Loucy (cell line): ENCODE data around the gene CACNA1S.

ENCODE experiments used
- H2AFZ ChIP-seq: fragments of 200-600 bp; sonication (generic); 2 replicates; pipeline ENCODE4 v1.6.0; 2016; ENCODE audit warnings: antibody characterized with exemption, mild to moderate bottlenecking, low read length, moderate library complexity
- H3F3A ChIP-seq: fragments of 200-600 bp; 2 replicates; pipeline ENCODE4 v1.6.0; 2016; ENCODE audit warnings: antibody characterized with exemption, low read depth, mild to moderate bottlenecking
- H3K27me3 ChIP-seq: fragments of 200-600 bp; sonication (generic); 2 replicates; pipeline ENCODE4 v1.6.1; 2014; ENCODE audit warnings: low read length, mild to moderate bottlenecking; ENCODE audit not compliant: insufficient read depth, poor library complexity, severe bottlenecking
- H3K36me3 ChIP-seq: fragments of 200-600 bp; sonication (generic); 2 replicates; pipeline ENCODE4 v1.6.1; 2016; ENCODE audit warnings: low read length; ENCODE audit not compliant: insufficient read depth
- H3K4me1 ChIP-seq: fragments of 200-600 bp; sonication (generic); 2 replicates; pipeline ENCODE4 v1.5.1; 2014; ENCODE audit warnings: low read length, mild to moderate bottlenecking; ENCODE audit not compliant: insufficient read depth, poor library complexity, severe bottlenecking
- H3K4me2 ChIP-seq: fragments of 200-600 bp; sonication (generic); 2 replicates; pipeline ENCODE4 v1.6.0; 2014; ENCODE audit warnings: antibody characterized with exemption, low read length, low read depth, mild to moderate bottlenecking; ENCODE audit not compliant: poor library complexity, severe bottlenecking
- H3K4me3 ChIP-seq: fragments of 200-600 bp; sonication (generic); 2 replicates; pipeline ENCODE4 v1.5.1; 2014; ENCODE audit warnings: low read length, mild to moderate bottlenecking, mixed read lengths; ENCODE audit not compliant: poor library complexity, severe bottlenecking
- H3K79me2 ChIP-seq: fragments of 200-600 bp; sonication (generic); 2 replicates; pipeline ENCODE4 v1.6.1; 2014; ENCODE audit warnings: low read length; ENCODE audit not compliant: insufficient read depth
- H3K9ac ChIP-seq: fragments of 200-600 bp; sonication (generic); 2 replicates; pipeline ENCODE4 v1.6.0; 2014; ENCODE audit warnings: mild to moderate bottlenecking, low read depth, low read length, moderate library complexity; ENCODE audit not compliant: poor library complexity, severe bottlenecking
- H3K9me2 ChIP-seq: fragments of 200-600 bp; sonication (generic); replicated peaks from 2 replicates; pipeline ENCODE4 v1.6.1; 2016; ENCODE audit warnings: low read depth, low read length, mixed read lengths
- H3K9me3 ChIP-seq: fragments of 200-600 bp; sonication (generic); 2 replicates; pipeline ENCODE4 v1.6.1; 2014; ENCODE audit warnings: mild to moderate bottlenecking, antibody characterized with exemption, low read length, low read depth; ENCODE audit not compliant: insufficient read depth
- H4K20me1 ChIP-seq: fragments of 200-600 bp; sonication (generic); 2 replicates; pipeline ENCODE4 v1.6.0; 2014; ENCODE audit warnings: antibody characterized with exemption, low read length, mild to moderate bottlenecking; ENCODE audit not compliant: insufficient read depth, poor library complexity, severe bottlenecking
- EZH2phosphoT487 ChIP-seq: fragments of 200-600 bp; IDR thresholded peaks from 2 replicates; pipeline ENCODE4 v1.6.1; 2018; ENCODE audit warnings: antibody characterized with exemption, mild to moderate bottlenecking, moderate library complexity, borderline replicate concordance
- TF ChIP-seq, protein P1 (sequence below): fragments of 200-600 bp; sonication (generic); conservative IDR thresholded peaks from 2 replicates; pipeline ENCODE4 v1.5.1; 2014; ENCODE audit warnings: mild to moderate bottlenecking, antibody characterized with exemption, low read length

Gene CACNA1S

DNA sequence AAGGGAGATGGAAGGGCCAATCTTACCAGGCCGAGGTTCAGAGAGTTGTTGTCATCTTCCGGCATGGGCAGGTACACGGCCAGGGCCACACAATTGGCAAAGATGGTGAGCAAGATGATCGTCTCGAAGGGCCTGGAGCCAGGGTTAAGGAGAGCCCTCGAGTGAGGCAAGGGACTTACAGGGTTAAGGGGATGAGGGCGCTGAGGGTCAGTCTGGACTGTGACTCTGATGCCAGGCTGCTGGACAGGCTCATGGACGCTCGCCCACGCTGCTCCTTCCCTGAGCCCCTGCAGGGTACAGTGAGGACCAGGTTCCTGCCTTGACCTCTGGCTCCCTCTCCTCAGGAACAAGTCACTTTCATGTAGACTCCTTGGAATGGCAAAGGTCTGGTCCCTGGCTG is 2.1 kb downstream of the CACNA1S start:
- Histone ChIP-seq H3F3A (no peaks in the 10 kb centered on the region), H3K9me3 (no peaks in the 10 kb centered on the region), H3K4me2 (no peak overlapping the region), H3K27me3 (no peaks in the 10 kb centered on the region), H3K79me2 (no peaks in the 10 kb centered on the region), H4K20me1 (no peaks in the 10 kb centered on the region), H3K4me3 (no peak overlapping the region), H3K36me3 (no peaks in the 10 kb centered on the region), H3K4me1 (peaks cover 5% of the 10 kb centered on the region), H3K9me2 (no peaks in the 10 kb centered on the region), H2AFZ (no peak overlapping the region), H3K9ac (no peak overlapping the region)
- TF ChIP-seq, protein P1, sequence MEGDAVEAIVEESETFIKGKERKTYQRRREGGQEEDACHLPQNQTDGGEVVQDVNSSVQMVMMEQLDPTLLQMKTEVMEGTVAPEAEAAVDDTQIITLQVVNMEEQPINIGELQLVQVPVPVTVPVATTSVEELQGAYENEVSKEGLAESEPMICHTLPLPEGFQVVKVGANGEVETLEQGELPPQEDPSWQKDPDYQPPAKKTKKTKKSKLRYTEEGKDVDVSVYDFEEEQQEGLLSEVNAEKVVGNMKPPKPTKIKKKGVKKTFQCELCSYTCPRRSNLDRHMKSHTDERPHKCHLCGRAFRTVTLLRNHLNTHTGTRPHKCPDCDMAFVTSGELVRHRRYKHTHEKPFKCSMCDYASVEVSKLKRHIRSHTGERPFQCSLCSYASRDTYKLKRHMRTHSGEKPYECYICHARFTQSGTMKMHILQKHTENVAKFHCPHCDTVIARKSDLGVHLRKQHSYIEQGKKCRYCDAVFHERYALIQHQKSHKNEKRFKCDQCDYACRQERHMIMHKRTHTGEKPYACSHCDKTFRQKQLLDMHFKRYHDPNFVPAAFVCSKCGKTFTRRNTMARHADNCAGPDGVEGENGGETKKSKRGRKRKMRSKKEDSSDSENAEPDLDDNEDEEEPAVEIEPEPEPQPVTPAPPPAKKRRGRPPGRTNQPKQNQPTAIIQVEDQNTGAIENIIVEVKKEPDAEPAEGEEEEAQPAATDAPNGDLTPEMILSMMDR = no peak
- TF ChIP-seq EZH2phosphoT487 = no peak

DNA sequence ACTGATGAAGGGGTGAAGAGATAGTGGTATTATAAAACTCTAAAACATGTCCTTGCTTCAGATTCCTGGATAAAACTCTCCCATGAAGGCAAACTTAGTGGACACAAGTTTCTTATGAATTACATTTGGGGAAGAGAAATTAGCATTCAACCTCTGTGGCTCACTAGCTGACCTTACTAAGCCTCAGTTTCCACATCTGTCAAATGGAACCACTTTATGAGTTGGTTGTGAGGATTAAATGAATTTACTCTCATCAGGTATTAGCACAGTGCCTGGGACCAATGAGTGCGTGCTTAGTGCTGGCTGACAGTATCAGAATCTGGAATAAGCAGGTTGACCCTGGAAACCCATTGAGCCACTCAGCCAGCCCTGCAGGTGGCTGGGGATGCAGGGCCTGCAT is 2.6 kb downstream of the CACNA1S start:
- Histone ChIP-seq H2AFZ (no peak overlapping the region), H3K36me3 (no peaks in the 10 kb centered on the region), H3K27me3 (no peaks in the 10 kb centered on the region), H3K9me3 (no peaks in the 10 kb centered on the region), H4K20me1 (no peaks in the 10 kb centered on the region), H3K9me2 (no peaks in the 10 kb centered on the region), H3K9ac (no peak overlapping the region), H3K4me3 (no peak overlapping the region), H3F3A (no peaks in the 10 kb centered on the region), H3K79me2 (no peaks in the 10 kb centered on the region), H3K4me1 (peaks cover 5% of the 10 kb centered on the region), H3K4me2 (no peak overlapping the region)
- TF ChIP-seq EZH2phosphoT487 = no peak
- TF ChIP-seq, protein P1 = no peak

DNA sequence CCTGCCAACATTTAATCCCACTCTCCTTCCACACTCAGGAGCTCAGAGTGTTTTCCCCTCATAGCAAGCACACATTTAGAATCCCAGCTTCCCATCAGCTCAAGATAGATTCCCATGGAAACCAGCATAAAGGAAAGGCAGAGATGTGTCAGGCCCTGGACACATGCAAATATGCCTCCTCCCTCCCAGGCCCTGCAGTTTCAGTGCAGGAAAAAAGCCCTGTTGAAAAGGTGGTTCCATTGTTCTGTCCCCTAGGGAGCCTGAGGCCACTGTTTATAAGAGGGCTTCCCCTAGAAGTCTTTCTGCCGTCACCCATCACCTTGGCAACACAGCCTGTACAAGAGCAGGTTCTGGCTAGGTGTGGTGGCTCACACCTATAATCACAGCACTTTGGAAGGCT is 3.6 kb downstream of the CACNA1S start:
- H3K27me3 ChIP-seq = no peaks in the 10 kb centered on the region
- no peak for TF ChIP-seq EZH2phosphoT487
- TF ChIP-seq, protein P1 = no peak
- H3K4me3 ChIP-seq = no peak overlapping the region
- no peaks in the 10 kb centered on the region for H3K36me3 ChIP-seq
- no peaks in the 10 kb centered on the region for H3K9me3 ChIP-seq
- no peaks in the 10 kb centered on the region for H3K79me2 ChIP-seq
- H3K9me2 ChIP-seq = no peaks in the 10 kb centered on the region
- no peak overlapping the region for H2AFZ ChIP-seq
- no peaks in the 10 kb centered on the region for H4K20me1 ChIP-seq
- H3K9ac ChIP-seq = no peak overlapping the region
- H3K4me2 ChIP-seq = no peak overlapping the region
- H3F3A ChIP-seq = no peaks in the 10 kb centered on the region
- peaks cover under 1% of the 10 kb centered on the region for H3K4me1 ChIP-seq
